ENCODE results near the gene VEZT. TPM values are rescaled to one million over a fixed set of nuclear protein-coding genes. Genes with fewer than 3 reads are reported as not detected.

Gene VEZT
- polyA plus RNA-seq, 1 of the 3 experiments (the other 2 are of a cell fraction) = 41.2 TPM

- no peak for TF ChIP-seq CHD2 (IDR thresholded peaks at IDR 0.05; ENCODE audit: low read length, partially characterized antibody)
These were observed 11.0 kb downstream of the VEZT start (continued) for GRCh38 chr12:95228617-95229016.

- H3K27ac ChIP-seq (ENCODE audit: low read depth in 2 of 2, low read length in 1 of 2) = no peak overlapping the region
- H3K4me2 ChIP-seq = no peak overlapping the region
- peaks cover 0 to 12% of the 10 kb centered on the region in 2 experiments; a peak in 3 of 4 replicates for H3K4me1 ChIP-seq (ENCODE audit: control insufficient read depth in 1 of 2, insufficient read depth in 2 of 2, low read depth in 1 of 2, low read length in 1 of 2)
- POLR2A ChIA-PET = no interaction called here
- H3K4me3 ChIP-seq (ENCODE audit: low read depth in 2 of 2, low read length in 1 of 2) = no peak overlapping the region
- H2AFZ ChIP-seq (ENCODE audit: low read depth) = no peak overlapping the region
- H3K36me3 ChIP-seq (replicated peaks in 1 of 2; ENCODE audit: control insufficient read depth in 1 of 2, insufficient read depth in 2 of 2, low read length in 1 of 2) = peaks cover 0 to 23% of the 10 kb centered on the region in 2 experiments
- no peaks in the 10 kb centered on the region for H3K9me3 ChIP-seq
- peaks cover 24% of the 10 kb centered on the region for H3F3A ChIP-seq (replicated peaks; ENCODE audit: insufficient read depth)
- H3K9ac ChIP-seq = no peak overlapping the region
- WGBS (ENCODE audit: low lambda C conversion rate) = 82% methylated on average over 7 of the region's 7 CpGs
- no peak for DNase-seq
- H4K20me1 ChIP-seq (ENCODE audit: insufficient read depth) = peaks cover 6% of the 10 kb centered on the region; the same call in 1 of the 2 replicates
- no peaks in the 10 kb centered on the region for H3K9me2 ChIP-seq
- CTCF ChIA-PET = interaction anchor here (1.3 to 1.6 kb wide), 2 partner anchors 15 to 37 kb away, joined by 4 read pairs; no protein-coding TSS in a partner anchor
- peaks cover 99% of the 10 kb centered on the region for H3K79me2 ChIP-seq (ENCODE audit: insufficient read depth)
- no peaks in the 10 kb centered on the region for H3K27me3 ChIP-seq (ENCODE audit: insufficient read depth)
- TF ChIP-seq TCF12 (IDR thresholded peaks at IDR 0.05) = no peak
- no peak for TF ChIP-seq NRF1 (IDR thresholded peaks at IDR 0.05; ENCODE audit: low read depth, low read length)
- no peak for TF ChIP-seq POLR2AphosphoS5 (IDR thresholded peaks at IDR 0.05; ENCODE audit: low read depth, low read length)
- no peak for TF ChIP-seq TEAD4 (IDR thresholded peaks at IDR 0.05; ENCODE audit: borderline replicate concordance, insufficient read depth)
- no peak for TF ChIP-seq REST (IDR thresholded peaks at IDR 0.05; ENCODE audit: low read depth, low read length)
- no peak for TF ChIP-seq GABPA (IDR thresholded peaks at IDR 0.05; ENCODE audit: low read depth)
- no peak for TF ChIP-seq CTCF (IDR thresholded peaks at IDR 0.05)
- TF ChIP-seq RXRA (IDR thresholded peaks at IDR 0.05; ENCODE audit: borderline replicate concordance, low read depth) = no peak
- TF ChIP-seq MXI1 (IDR thresholded peaks at IDR 0.05; ENCODE audit: low read depth, low read length) = no peak
- TF ChIP-seq USF2 (IDR thresholded peaks at IDR 0.05; ENCODE audit: borderline replicate concordance, low read depth, low read length) = no peak
- no peak for TF ChIP-seq CHD2 (IDR thresholded peaks at IDR 0.05; ENCODE audit: low read length, partially characterized antibody)
These were observed 12.0 kb downstream of the VEZT start for GRCh38 chr12:95229636-95230035.
